Eye (tissue), 1 donor: ENCODE data around the gene PDE6B.
"Not testable (repeated sequence)": the region's sequence is repeated elsewhere in the genome, so short reads cannot be mapped to it uniquely, and the experiment has no call there.

Experiments
- DNase-seq: peaks from one replicate; pipeline ENCODE4 v3.0.0-alpha.2; 2015

Gene PDE6B

GRCh38 chr4:622071-622995, 3.0 kb upstream of the PDE6B start:
- DNase-seq: no peak

GRCh38 chr4:622996-623913, 2.1 kb upstream of the PDE6B start:
- peak; percentile 24 for DNase-seq

- DNase-seq: no peak
Measured at GRCh38 chr4:623914-624566, 1.3 kb upstream of the PDE6B start.

GRCh38 chr4:625631-626161, 323 bp downstream of the PDE6B start:
- no peak for DNase-seq

DNA sequence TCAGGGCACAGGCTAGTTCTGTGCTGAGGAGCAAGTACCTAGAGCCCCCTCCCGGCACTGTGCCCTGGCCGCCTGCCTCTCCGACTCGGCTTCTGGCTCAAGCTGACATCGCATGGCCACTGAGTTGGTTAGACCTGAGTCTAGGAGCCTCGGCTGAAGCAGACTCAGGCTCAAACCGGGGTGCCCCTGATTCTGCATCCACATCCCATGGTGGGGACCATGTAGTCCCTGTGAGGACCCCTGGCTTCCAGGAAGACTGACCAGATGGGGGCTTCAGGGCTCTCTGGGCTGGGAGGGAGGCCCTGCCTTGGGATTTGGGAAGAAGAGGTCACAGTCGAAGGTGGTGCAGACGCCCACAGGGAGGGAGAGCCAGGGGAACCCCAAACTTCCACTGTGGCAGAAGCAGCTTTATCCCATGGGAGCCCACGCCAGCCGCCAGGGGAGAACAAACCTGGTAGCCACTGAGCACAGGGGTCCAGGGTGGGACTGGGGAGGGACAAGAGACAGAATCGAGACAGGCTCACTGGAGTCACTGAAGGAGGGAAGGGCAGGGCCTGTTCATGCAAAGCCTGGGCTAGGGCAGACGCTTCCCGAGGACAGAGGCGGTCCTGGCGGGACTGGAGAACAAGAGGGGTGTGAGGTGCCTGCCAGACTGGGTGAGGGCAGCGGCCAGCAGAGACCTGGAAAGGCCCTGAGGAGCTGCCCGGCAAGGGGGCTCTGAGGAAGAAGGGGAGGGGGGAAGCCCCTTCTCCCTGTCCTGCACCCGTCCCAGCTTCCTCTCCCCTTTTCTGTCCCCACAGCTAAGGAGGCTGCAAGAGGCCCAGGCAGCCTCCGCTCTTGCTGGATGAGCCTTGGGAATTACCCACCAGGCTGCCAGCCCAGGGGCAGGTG, 1.1 kb downstream of the PDE6B start:
- no peak for DNase-seq

DNA sequence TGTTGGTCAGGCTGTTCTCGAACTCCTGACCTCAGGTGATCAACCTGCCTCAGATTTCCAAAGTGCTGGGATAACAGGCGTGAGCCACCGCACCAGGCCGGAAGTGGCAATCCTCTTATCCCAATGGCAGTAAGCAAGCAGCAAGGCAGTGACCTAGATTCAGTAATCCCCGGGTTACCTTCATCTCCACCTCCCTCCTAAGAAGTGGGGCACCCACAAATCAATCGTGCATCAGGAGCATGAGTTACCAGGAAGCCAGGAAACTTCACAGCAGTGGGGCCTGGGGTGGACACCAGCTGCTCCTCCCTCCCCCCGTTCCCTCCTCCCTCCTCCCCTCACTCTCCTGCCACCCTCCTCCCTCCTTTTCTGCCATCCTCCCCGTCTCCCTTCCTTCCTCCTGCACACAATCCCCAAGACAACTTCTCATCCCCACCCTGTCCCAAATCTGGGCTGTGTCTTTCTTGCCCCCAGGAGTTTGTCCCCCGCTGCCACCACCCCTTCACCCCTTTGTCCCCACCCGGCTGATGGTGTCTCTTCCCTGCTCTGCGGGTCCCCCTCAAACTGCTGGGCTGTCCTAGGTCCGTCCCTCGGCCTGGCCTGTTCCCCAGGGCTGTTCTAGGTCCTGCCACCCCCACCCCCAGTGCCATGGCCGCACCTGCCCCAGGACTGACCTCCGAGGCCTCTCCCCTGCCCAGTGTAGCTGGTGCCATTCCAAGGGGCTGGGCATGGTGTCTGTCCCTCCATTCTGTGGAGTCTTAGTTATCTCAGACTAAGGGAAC, 2.2 kb downstream of the PDE6B start:
- DNase-seq: no peak

GRCh38 chr4:628311-628741, 3.0 kb downstream of the PDE6B start:
- DNase-seq: no peak

DNA sequence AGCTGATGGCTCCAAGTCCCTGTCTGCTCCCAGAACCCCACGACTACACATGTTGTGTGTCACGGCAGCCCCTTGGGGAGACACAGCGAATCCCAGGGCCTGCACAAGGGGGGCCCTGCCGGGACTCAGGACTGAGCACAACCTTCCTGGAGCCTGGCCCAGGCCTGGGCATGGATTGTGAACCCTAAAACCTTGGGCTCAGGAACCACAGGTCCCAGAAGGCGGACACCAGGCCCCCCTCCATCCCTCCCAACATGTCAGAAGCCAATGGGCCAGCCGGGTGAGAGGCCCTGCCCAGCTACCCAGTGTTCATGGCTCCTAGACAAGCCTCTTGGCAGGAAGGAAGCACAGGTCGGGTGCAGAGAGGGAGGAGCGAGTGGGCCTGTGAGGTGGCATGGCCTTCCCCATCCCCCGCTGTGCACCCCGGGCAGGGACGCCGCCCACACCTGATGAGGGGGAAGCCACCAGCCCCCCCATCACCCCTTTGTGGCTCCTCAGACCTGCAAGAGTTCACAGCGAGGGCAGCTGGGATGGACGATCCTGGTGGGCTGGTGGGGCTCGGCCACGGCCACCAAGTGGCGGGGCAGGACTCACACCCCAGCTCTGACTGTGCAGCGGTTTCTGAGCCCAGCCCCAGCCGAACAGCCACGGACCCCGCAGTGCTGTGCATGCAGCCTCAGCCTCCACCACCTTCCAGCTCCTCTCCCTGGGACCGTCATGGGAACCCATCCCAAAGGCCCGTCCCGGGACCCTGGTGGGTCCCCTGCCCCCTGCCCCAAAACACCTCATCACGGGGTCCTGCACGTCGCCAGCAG, 3.7 kb downstream of the PDE6B start:
- no peak for DNase-seq

DNA sequence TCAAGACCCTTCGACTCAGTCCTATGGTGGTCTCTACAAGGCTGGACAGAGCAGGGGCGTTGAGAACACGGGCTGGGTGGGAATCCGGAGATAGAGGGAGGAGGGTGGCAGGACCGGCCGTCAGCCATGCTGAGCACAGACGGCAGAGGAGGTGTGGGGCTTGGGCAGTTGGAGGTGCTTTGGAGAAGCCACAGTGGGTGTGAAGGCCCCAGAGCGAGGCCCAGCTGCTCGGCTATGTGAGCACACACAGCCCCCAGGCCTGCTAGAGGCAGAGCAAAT, 4.2 kb downstream of the PDE6B start:
- no peak for DNase-seq

DNA sequence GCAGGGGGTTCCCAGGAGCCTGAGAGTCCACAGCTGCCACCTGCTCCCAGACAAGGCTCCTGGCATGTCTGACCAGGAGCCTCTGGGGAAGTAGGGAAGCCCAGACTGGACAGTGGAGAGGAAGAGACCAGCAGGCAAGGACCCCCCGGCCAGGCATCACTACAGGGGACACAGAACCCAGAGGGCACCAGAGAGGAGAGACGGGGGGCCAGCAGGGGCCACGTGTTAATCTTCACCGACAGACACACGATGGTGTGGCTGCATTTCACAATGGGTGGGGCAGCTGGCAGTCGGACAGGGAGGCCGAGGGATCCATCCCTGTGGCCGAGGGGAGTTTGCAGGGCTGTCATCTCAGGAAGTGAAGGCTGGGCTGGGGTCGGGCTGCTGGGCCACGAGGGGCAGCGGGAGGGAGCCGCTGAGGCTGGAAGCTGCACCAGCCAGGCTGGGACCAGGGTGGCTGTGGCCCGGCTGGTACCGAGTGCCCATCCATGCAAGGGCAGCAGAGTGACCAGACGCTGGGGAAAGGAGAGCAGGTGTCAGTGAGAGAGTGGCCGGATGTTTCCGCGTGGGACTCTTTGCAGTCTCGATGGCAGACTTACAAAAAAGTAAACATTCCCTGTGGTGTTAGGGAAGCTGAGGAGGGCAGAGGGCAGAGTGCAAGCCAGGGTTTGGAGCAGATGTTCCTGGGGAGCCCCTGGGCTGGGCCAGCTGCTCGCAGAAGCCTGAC, 4.7 kb downstream of the PDE6B start:
- DNase-seq: peak; percentile 70

DNA sequence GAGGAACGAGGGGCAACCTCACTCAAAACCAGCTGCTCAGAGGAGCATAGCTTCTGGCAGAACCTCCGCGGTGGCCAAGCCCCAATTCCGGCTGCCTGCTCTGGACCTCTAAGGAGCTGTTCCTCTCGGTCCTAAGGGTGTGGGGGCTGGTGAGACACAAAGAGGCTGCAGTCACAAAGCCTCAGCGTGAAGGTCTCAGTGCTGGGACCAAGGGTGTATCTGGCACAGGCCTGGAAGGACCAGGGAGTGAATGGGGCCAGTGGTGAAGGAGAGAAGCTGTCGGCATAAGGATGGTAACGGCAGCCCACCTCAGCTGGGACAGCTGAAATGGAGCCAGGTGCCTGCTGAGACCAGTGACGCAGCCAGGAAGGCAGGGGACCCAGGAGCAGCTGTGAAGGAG, 5.3 kb downstream of the PDE6B start:
- no peak for DNase-seq

DNA sequence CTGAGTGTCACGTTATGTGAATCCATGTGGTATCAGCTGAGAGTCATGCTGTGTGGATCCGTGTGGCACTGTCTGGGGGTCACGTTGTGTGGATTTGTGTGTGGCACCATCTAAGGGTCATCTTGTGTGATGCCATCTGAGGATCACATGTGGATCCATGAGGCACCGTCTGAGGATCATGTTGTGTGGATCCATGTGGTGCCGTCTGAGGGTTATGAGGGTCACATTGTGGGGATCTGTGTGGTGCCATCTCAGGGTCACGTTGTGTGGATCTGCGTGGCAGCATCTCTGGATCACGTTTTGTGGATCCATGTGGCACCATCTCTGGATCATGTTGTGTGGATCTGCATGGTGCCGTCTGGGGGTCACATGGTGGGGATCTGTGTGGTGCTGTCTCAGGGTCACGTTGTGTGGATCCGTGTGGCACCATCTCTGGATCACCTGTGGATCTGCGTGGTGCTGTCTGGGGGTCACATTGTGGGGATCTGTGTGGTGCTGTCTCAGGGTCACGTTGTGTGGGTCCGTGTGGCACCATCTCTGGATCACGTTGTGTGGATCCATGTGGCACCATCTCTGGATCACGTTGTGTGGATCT, 6.9 kb downstream of the PDE6B start:
- no peak for DNase-seq

DNA sequence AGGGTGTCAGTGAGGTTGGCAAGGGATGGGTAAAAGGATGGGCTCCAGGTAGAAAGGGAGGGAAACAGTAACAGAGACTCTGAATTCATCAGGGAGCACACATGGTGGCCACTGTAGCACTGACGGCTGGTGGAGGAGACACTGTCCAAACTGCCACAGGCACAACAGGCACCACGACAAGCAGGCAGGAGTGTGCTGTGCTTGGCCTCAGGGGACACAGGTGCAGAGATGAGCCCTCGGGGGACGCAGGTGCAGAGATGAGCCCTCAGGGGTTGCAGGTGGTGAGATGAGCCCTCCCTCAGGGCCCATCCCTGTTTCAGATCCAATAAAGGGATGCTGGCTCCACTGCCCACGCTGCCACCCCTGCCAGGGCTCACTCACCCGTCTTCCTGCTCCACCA, 7.6 kb downstream of the PDE6B start:
- no peak for DNase-seq

DNA sequence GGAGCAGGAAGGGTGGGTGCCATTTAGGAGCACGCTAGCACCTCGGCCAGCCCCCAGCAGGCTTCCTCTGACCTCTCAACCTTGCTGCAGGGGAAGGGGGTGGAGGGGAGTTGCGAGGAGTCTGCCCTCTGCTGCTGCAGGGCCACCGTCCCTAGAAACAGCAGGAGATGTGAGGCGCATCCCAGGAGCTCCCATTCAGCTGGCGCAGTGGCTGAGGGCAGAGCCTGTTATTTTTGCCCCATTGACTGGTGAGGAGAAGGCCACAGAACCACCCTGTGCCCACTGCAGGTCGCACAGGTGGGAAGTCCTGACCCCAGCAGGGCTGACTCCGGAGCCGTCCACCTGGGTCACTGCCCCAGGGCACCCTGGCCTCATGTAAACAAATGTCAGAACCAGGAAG, 8.0 kb downstream of the PDE6B start:
- DNase-seq: no peak

- no peak for DNase-seq
Measured at GRCh38 chr4:633976-634598, 8.7 kb downstream of the PDE6B start.

- no peak for DNase-seq
Measured at GRCh38 chr4:634599-634985, 9.2 kb downstream of the PDE6B start.

DNA sequence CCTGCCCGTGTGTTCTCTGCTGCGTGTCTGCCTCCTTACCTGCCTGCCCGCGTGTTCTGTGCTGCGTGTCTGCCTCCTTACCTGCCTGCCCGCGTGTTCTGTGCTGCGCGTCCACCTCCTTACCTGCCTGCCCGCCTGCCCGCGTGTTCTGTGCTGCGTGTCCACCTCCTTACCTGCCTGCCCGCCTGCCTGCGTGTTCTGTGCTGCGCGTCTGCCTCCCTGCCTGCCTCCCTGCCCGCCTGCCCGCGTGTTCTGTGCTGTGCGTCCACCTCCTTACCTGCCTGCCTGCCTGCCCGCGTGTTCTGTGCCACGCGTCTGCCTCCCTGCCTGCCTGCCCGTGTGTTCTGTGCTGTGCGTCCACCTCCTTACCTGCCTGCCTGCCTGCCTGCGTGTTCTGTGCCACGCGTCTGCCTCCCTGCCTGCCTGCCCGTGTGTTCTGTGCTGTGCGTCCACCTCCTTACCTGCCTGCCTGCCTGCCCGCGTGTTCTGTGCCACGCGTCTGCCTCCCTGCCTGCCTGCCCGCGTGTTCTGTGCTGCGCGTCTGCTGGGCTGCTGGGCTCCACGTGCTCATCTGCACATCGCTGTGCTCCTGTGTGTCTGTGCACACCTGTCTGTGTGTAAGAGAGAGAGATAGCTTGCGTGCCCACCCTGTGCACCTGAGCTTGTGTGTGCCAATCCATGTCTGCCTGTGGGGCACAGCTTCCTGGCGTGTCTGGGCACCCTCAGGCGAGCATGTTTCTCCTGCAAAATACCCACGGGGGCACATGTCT, 9.9 kb downstream of the PDE6B start:
- DNase-seq: not testable (repeated sequence)
